ENCODE results near the gene TIMP4.

TIMP4 gene

DNA sequence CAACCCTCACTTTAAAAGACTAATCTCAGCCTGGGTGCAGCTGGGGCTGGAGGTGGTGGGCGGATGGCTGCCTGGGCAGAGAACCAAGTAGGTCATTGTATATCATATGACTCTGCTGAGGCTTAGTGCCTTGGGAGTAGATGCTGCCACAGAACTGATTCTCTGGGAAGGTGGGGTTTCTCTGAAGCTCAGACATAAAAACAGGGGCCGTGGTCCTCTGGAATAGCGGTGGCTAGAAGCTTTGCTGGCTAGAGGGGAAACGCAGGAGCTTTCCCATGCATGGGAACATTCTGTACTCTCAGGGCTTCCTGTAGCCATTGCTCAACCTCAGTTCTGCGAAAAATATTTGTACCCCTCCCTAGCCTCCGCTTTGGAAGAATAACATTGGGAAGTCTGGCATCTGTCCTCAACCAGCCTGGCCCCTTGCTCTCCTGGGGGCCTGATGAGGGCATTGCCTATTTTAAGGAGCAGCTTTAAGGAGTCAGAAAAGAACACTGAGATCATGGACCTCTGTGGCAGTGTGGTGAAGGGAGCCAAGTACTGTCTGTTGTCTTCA lies 14.7 kb downstream of the TIMP4 start:
- TF ChIP-seq YY1 (IDR thresholded peaks at IDR 0.05; ENCODE audit: low read depth) (no peak), FOXM1 (IDR thresholded peaks at IDR 0.05; ENCODE audit: borderline replicate concordance, low read depth) (no peak), TCF12 (IDR thresholded peaks at IDR 0.05; ENCODE audit: low read depth) (no peak), CEBPB (IDR thresholded peaks at IDR 0.05) (no peak), EP300 (IDR thresholded peaks at IDR 0.05; ENCODE audit: borderline replicate concordance) (no peak), TAF1 (IDR thresholded peaks at IDR 0.05; ENCODE audit: low read depth) (no peak), ZBTB7A (IDR thresholded peaks at IDR 0.05; ENCODE audit: low read depth) (no peak)

DNA sequence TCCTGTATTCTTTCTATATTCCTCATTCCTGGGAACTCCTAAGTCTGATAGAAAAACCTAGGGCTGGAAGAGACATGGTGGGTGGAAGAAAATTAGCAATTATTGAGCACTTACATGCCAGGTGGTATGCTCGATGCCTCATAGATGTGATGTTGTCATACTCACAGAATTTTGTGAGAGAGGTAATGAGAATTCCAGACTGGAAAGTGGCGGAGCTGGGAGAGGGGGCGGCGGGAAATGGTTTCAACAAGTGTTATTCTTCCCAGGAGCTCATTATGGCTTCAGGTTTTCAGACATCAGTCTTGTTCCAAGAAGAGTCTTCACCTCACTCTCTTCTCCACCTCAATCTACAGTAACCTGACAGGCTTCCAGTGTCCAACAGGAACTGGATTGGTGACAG lies 16.2 kb downstream of the TIMP4 start:
- TF ChIP-seq EGR1 (IDR thresholded peaks at IDR 0.05): no peak
- no peak for TF ChIP-seq EP300 (IDR thresholded peaks at IDR 0.05; ENCODE audit: borderline replicate concordance)
- TF ChIP-seq RAD21 (IDR thresholded peaks at IDR 0.05; ENCODE audit: low read depth): no peak

DNA sequence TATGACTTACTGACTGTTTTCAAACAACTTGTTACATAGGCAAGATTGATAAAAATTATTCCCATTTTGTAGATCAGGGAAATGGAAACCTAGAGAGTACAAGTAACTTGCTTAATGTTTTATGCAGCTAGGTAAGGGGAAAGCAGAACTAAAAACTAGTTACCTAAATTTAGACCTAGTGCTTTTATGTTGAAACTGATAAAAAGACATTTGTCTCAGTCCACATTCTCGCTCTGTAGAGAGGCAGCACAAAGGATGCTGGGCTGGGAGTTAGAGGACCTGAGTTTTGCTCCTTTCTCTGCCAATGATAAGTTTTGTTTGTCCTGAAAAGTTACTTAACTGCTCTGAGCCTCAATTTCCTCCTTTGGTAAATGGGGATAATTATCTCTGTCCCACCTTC lies 17.4 kb downstream of the TIMP4 start:
- no peak for TF ChIP-seq TEAD4 (IDR thresholded peaks at IDR 0.05)
- no peak for TF ChIP-seq FOXM1 (IDR thresholded peaks at IDR 0.05; ENCODE audit: borderline replicate concordance, low read depth)
- TF ChIP-seq, protein P1, sequence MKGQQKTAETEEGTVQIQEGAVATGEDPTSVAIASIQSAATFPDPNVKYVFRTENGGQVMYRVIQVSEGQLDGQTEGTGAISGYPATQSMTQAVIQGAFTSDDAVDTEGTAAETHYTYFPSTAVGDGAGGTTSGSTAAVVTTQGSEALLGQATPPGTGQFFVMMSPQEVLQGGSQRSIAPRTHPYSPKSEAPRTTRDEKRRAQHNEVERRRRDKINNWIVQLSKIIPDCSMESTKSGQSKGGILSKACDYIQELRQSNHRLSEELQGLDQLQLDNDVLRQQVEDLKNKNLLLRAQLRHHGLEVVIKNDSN (IDR thresholded peaks at IDR 0.05): no peak
- TF ChIP-seq EGR1 (IDR thresholded peaks at IDR 0.05): no peak
- TF ChIP-seq CREB1 (IDR thresholded peaks at IDR 0.05; ENCODE audit: low read depth): no peak
- no peak for TF ChIP-seq RAD21 (IDR thresholded peaks at IDR 0.05; ENCODE audit: low read depth)
- TF ChIP-seq, protein P2, sequence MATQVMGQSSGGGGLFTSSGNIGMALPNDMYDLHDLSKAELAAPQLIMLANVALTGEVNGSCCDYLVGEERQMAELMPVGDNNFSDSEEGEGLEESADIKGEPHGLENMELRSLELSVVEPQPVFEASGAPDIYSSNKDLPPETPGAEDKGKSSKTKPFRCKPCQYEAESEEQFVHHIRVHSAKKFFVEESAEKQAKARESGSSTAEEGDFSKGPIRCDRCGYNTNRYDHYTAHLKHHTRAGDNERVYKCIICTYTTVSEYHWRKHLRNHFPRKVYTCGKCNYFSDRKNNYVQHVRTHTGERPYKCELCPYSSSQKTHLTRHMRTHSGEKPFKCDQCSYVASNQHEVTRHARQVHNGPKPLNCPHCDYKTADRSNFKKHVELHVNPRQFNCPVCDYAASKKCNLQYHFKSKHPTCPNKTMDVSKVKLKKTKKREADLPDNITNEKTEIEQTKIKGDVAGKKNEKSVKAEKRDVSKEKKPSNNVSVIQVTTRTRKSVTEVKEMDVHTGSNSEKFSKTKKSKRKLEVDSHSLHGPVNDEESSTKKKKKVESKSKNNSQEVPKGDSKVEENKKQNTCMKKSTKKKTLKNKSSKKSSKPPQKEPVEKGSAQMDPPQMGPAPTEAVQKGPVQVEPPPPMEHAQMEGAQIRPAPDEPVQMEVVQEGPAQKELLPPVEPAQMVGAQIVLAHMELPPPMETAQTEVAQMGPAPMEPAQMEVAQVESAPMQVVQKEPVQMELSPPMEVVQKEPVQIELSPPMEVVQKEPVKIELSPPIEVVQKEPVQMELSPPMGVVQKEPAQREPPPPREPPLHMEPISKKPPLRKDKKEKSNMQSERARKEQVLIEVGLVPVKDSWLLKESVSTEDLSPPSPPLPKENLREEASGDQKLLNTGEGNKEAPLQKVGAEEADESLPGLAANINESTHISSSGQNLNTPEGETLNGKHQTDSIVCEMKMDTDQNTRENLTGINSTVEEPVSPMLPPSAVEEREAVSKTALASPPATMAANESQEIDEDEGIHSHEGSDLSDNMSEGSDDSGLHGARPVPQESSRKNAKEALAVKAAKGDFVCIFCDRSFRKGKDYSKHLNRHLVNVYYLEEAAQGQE (IDR thresholded peaks at IDR 0.05; ENCODE audit: low read depth): no peak
- no peak for TF ChIP-seq ZBTB7A (IDR thresholded peaks at IDR 0.05; ENCODE audit: low read depth)
- TF ChIP-seq CEBPB (IDR thresholded peaks at IDR 0.05): no peak
- TF ChIP-seq TCF12 (IDR thresholded peaks at IDR 0.05; ENCODE audit: low read depth): no peak
- TF ChIP-seq, protein P3, sequence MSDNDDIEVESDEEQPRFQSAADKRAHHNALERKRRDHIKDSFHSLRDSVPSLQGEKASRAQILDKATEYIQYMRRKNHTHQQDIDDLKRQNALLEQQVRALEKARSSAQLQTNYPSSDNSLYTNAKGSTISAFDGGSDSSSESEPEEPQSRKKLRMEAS (IDR thresholded peaks at IDR 0.05): no peak
- no peak for TF ChIP-seq TAF1 (IDR thresholded peaks at IDR 0.05; ENCODE audit: low read depth)
- no peak for TF ChIP-seq NFIC (IDR thresholded peaks at IDR 0.05)
- no peak for TF ChIP-seq EP300 (IDR thresholded peaks at IDR 0.05; ENCODE audit: borderline replicate concordance)
- TF ChIP-seq YY1 (IDR thresholded peaks at IDR 0.05; ENCODE audit: low read depth): no peak

DNA sequence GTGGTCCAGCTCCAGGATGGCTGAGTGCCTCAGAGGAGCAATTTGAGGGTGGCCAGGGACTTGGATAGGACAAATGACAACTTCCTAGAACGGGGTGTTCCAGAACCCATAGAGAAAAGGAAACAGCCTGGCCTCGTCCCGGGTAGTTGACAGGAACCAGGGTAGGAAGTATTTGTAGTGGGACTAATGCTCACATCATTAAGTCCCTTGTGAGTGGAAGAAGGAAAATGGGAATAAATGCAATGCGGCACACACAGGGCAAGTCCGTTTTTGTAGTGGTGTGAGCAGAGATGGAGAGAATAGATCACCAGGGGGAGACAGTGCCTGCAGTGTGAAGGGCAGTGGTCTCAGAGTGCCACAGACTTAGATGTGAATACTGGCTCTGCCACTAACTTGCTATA lies 19.6 kb downstream of the TIMP4 start:
- TF ChIP-seq TCF12 (IDR thresholded peaks at IDR 0.05; ENCODE audit: low read depth) (no peak), RAD21 (IDR thresholded peaks at IDR 0.05; ENCODE audit: low read depth) (peak; percentile 60)

DNA sequence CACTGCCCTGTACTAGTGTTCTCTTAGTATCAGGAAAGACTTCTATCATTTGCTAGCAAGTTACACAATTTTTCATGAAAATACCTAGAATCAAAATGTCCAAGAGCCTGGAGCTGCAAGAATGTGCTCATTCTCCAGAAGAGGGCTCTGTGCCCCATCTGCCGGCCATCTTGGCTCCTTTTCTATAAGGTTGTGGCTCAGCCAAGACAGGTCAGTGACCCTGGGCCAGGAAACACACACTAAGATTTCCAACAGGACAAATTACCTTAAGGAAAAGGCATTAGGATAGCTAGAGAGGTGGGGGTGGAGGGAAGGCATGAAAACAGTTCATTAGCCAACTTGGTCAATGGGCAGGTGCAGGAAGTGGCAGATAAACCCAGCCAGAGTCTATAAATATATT lies 20.7 kb downstream of the TIMP4 start:
- TF ChIP-seq TCF12 (IDR thresholded peaks at IDR 0.05; ENCODE audit: low read depth): no peak
- TF ChIP-seq, protein P1 (IDR thresholded peaks at IDR 0.05): no peak
- no peak for TF ChIP-seq EGR1 (IDR thresholded peaks at IDR 0.05)
- TF ChIP-seq NFIC (IDR thresholded peaks at IDR 0.05): no peak
- TF ChIP-seq CREB1 (IDR thresholded peaks at IDR 0.05; ENCODE audit: low read depth): no peak
- TF ChIP-seq TEAD4 (IDR thresholded peaks at IDR 0.05): no peak
- peak; percentile 60 for TF ChIP-seq RAD21 (IDR thresholded peaks at IDR 0.05; ENCODE audit: low read depth)
- TF ChIP-seq FOXM1 (IDR thresholded peaks at IDR 0.05; ENCODE audit: borderline replicate concordance, low read depth): no peak
- peak; percentile 79 for TF ChIP-seq YY1 (IDR thresholded peaks at IDR 0.05; ENCODE audit: low read depth)
- no peak for TF ChIP-seq CEBPB (IDR thresholded peaks at IDR 0.05)

DNA sequence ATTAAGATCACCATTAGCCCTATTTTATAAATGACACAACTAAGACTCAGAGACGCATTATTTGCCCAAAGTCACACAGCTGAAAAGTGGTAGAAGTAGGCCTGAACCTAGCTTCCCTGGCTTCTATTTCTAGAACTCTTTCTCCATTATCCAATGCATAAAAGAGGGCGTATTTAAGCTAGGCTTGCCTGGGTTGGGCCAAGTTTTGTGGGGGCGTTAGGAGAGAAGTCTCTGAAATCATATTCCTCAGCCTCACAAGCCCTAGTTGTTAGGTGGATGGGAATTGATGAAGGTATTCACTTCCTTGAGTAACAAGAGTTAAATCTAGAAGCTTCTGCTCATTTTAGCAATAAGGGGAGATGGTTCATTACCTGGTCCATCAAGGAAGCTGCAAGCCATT lies 22.3 kb downstream of the TIMP4 start:
- TF ChIP-seq EGR1 (IDR thresholded peaks at IDR 0.05) (no peak), FOXM1 (IDR thresholded peaks at IDR 0.05; ENCODE audit: borderline replicate concordance, low read depth) (no peak), TEAD4 (IDR thresholded peaks at IDR 0.05) (no peak), CREB1 (IDR thresholded peaks at IDR 0.05; ENCODE audit: low read depth) (no peak), NFIC (IDR thresholded peaks at IDR 0.05) (no peak), TAF1 (IDR thresholded peaks at IDR 0.05; ENCODE audit: low read depth) (no peak), TCF12 (IDR thresholded peaks at IDR 0.05; ENCODE audit: low read depth) (no peak), YY1 (IDR thresholded peaks at IDR 0.05; ENCODE audit: low read depth) (no peak), CEBPB (IDR thresholded peaks at IDR 0.05) (no peak), RAD21 (IDR thresholded peaks at IDR 0.05; ENCODE audit: low read depth) (no peak), EP300 (IDR thresholded peaks at IDR 0.05; ENCODE audit: borderline replicate concordance) (no peak)
- TF ChIP-seq, protein P3 (IDR thresholded peaks at IDR 0.05): no peak
- TF ChIP-seq, protein P2 (IDR thresholded peaks at IDR 0.05; ENCODE audit: low read depth): no peak

Data from Ishikawa (cell line).